Neuronal stem cell (in vitro differentiated cells): ENCODE measurements around the gene RUNX1.
A peak's percentile ranks its signal among the peaks of the same experiment; 100 is the strongest.

Experiments
- DNase-seq: peaks from one replicate; pipeline ENCODE4 v3.0.0-alpha.2; 2013; ENCODE audit warnings: low spot score
- H2AFZ ChIP-seq: one replicate; pipeline ENCODE4 v1.6.1; 2013; ENCODE audit warnings: mild to moderate bottlenecking, low read length, inconsistent platforms
- H2AK5ac ChIP-seq: 2 replicates; pipeline ENCODE4 v1.6.1; 2013; ENCODE audit warnings: low read depth, mild to moderate bottlenecking, inconsistent platforms, low read length, moderate library complexity, mixed read lengths
- H2BK120ac ChIP-seq: 2 replicates; pipeline ENCODE4 v1.6.1; 2013; ENCODE audit warnings: low read depth, mild to moderate bottlenecking, inconsistent platforms, low read length, moderate library complexity, mixed read lengths
- H2BK12ac ChIP-seq: one replicate; pipeline ENCODE4 v1.6.1; 2013; ENCODE audit warnings: low read length, inconsistent platforms
- H2BK15ac ChIP-seq: 2 replicates; pipeline ENCODE4 v1.6.1; 2013; ENCODE audit warnings: mild to moderate bottlenecking, low read length, inconsistent platforms, mixed read lengths
- H2BK5ac ChIP-seq: one replicate; pipeline ENCODE4 v1.6.1; 2013; ENCODE audit warnings: inconsistent platforms, mild to moderate bottlenecking, low read length, moderate library complexity
- H3K14ac ChIP-seq: one replicate; pipeline ENCODE4 v1.6.1; 2013; ENCODE audit warnings: low read length, inconsistent platforms
- H3K18ac ChIP-seq: 2 replicates; pipeline ENCODE4 v1.6.1; 2013; ENCODE audit warnings: low read length, inconsistent platforms
- H3K23ac ChIP-seq: 2 replicates; pipeline ENCODE4 v1.6.1; 2013; ENCODE audit warnings: low read depth, mild to moderate bottlenecking, mixed read lengths, low read length, inconsistent platforms; ENCODE audit not compliant: poor library complexity
- H3K27ac ChIP-seq: replicated peaks from 3 replicates; pipeline ENCODE4 v1.5.1; 2013; ENCODE audit warnings: low read length, inconsistent platforms
- H3K27me3 ChIP-seq, 3 experiments: 2 replicates each; pipeline ENCODE4 v1.6.1; 2013; ENCODE audit warnings: low read length in 3 of 3, mild to moderate bottlenecking in 2 of 3, inconsistent platforms in 1 of 3, low read depth in 1 of 3, mixed read lengths in 1 of 3, moderate library complexity in 1 of 3; ENCODE audit not compliant: control insufficient read depth in 3 of 3, insufficient read depth in 3 of 3
- H3K36me3 ChIP-seq, 2 donors: replicated peaks in 1 of 2; 2 replicates each; pipeline ENCODE4 v1.6.1; 2013; ENCODE audit warnings: low read length in 2 of 2; ENCODE audit not compliant: control insufficient read depth in 2 of 2, insufficient read depth in 2 of 2
- H3K4ac ChIP-seq: 2 replicates; pipeline ENCODE4 v1.6.1; 2013; ENCODE audit warnings: inconsistent platforms, mild to moderate bottlenecking, low read length, moderate library complexity
- H3K4me1 ChIP-seq, 2 donors: 1 replicate in 1 of 2; 2 replicates in 1 of 2; pipeline ENCODE4 v1.6.1; 2013; ENCODE audit warnings: low read length in 2 of 2, low read depth in 1 of 2; ENCODE audit not compliant: control insufficient read depth in 2 of 2, insufficient read depth in 1 of 2
- H3K4me2 ChIP-seq: one replicate; pipeline ENCODE4 v1.6.1; 2013; ENCODE audit warnings: mild to moderate bottlenecking, low read length, inconsistent platforms; ENCODE audit not compliant: insufficient read depth, poor library complexity, severe bottlenecking
- H3K4me3 ChIP-seq, 2 donors: 2 replicates each; pipeline ENCODE4 v1.5.1; 2013; ENCODE audit warnings: low read length in 2 of 2, mild to moderate bottlenecking in 2 of 2, inconsistent platforms in 1 of 2, moderate library complexity in 1 of 2
- H3K79me1 ChIP-seq: one replicate; pipeline ENCODE4 v1.6.1; 2013; ENCODE audit warnings: low read depth, mild to moderate bottlenecking, inconsistent platforms, low read length, moderate library complexity
- H3K9ac ChIP-seq: one replicate; pipeline ENCODE4 v1.6.1; 2013; ENCODE audit warnings: mild to moderate bottlenecking, low read depth, low read length, inconsistent platforms; ENCODE audit not compliant: poor library complexity
- H3K9me3 ChIP-seq, 2 donors: replicated peaks in 1 of 2; 2 replicates each; pipeline versions ENCODE3 to v1.6.1; 2013; ENCODE audit warnings: low read length in 2 of 2, mild to moderate bottlenecking in 2 of 2, inconsistent platforms in 1 of 2, low read depth in 1 of 2, mixed read lengths in 1 of 2, moderate library complexity in 1 of 2; ENCODE audit not compliant: control insufficient read depth in 2 of 2, insufficient read depth in 1 of 2
- H4K8ac ChIP-seq: one replicate; pipeline ENCODE4 v1.6.1; 2013; ENCODE audit warnings: low read depth, mild to moderate bottlenecking, inconsistent platforms, low read length, moderate library complexity
- H4K91ac ChIP-seq: one replicate; pipeline ENCODE4 v1.6.1; 2013; ENCODE audit warnings: low read length, low read depth, mild to moderate bottlenecking, inconsistent platforms; ENCODE audit not compliant: poor library complexity
- WGBS, 2 donors: extraction: QIAGEN DNeasy Blood & Tissue Kit; methylation state at CpG; one replicate each; pipeline ENCODE4 v1.1.7; 2013; ENCODE audit warnings: missing lambda C conversion rate in 2 of 2, mixed read lengths in 1 of 2; ENCODE audit not compliant: insufficient read length in 2 of 2, insufficient replicate concordance in 1 of 2; ENCODE audit errors: extremely low coverage in 2 of 2; 5-methylcytosine and 5-hydroxymethylcytosine counted together

RUNX1 gene

DNA sequence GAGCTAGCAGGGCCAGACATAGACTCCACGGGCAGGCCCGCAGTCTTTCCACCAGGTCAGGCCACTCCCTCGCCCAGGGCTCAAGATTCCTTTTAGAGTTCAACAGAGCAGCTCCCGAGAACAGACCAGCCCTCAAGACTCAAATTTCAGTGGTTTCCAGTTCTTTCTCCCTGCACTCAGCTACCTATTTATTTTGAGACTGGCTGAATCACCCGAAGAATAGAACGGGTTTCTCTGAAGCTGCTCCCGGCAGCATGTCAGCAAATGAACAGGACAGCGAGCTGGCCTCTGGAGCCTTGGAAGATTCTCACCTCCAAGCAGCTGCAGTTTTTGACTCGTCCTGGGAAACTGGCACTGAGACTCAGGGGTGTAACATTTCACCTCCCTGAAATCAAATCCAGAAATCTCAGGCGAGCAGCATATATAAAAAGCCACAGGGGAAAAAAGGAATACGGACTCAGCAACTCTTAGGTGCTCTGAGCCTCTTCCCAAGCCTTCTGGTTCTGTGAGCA, 202.4 kb downstream of the RUNX1 start:
- peak overlapping the region; percentile 61 for H2AFZ ChIP-seq
- H3K4ac ChIP-seq = no peak overlapping the region
- H3K79me1 ChIP-seq = no peaks in the 10 kb centered on the region
- H3K27ac ChIP-seq = peak overlapping the region; percentile 29
- H4K91ac ChIP-seq = no peak overlapping the region
- peak; percentile 8 for DNase-seq
- peaks cover 0 to 18% of the 10 kb centered on the region in 2 donors for H3K4me1 ChIP-seq
- H2AK5ac ChIP-seq = no peak overlapping the region
- H4K8ac ChIP-seq = no peak overlapping the region
- no peak overlapping the region for H2BK12ac ChIP-seq
- no peak overlapping the region for H3K4me3 ChIP-seq
- no peak overlapping the region for H3K23ac ChIP-seq
- WGBS, 2 donors = no CpG with 5 or more reads among the region's 11 CpGs
- H2BK15ac ChIP-seq = no peak overlapping the region
- no peak overlapping the region for H2BK5ac ChIP-seq
- no peaks in the 10 kb centered on the region for H3K27me3 ChIP-seq
- no peaks in the 10 kb centered on the region for H3K36me3 ChIP-seq
- no peak overlapping the region for H3K4me2 ChIP-seq
- H2BK120ac ChIP-seq = no peak overlapping the region
- no peak overlapping the region for H3K9ac ChIP-seq
- no peak overlapping the region for H3K14ac ChIP-seq
- no peaks in the 10 kb centered on the region for H3K9me3 ChIP-seq
- no peak overlapping the region for H3K18ac ChIP-seq

DNA sequence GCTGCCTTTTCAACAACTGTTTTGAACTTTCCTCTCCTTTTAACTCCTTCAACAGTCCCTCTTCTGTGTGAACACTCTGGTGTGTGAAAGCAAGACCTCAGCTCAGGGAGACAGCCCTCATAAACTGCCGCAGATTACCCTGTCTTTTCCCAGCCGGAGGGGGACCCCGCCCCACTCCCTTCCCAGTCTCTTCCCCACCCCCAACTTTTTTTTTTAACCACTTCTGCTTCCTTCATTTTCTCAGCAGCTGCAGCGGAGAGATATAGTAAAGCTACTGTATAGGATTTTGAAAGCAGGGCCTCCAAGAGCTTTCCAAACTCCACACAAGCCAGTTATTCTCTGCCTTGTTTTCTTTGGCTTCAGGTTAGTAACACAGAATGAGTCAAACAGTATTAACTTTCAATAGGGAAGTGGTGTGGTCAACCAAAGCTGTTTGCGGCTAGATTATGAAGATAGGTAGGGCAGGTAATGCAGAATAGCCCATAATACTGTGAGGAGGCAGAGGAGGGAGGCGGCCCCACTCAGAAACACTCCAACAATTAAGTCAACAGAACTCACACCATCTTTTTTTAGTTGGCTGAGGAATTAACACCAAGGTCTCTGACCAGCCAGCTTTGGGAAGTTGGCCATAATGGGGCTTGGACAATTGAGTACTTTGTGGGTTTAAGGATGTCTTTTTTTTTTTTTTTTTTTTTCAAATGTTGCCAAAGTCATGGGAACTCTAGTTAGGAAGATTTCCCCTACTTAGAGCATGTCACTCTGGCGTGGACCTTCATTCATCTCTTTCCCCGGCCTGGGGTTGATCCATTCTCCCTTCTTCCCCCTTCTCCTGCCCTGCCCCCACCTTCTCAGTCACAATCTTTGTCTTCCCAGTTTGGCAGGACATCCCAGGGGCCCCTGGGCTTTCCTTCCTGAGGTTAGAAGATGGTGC, 203.3 kb downstream of the RUNX1 start:
- Histone ChIP-seq H2AFZ (peak overlapping the region; percentile 61), H3K18ac (no peak overlapping the region), H2BK5ac (no peak overlapping the region), H3K27ac (peak overlapping the region; percentile 29), H4K8ac (no peak overlapping the region), H3K14ac (no peak overlapping the region), H3K4ac (no peak overlapping the region), H3K23ac (no peak overlapping the region), H3K79me1 (no peaks in the 10 kb centered on the region), H3K9ac (no peak overlapping the region), H2BK120ac (peak overlapping the region; percentile 12), H3K4me1 (peaks cover 0 to 18% of the 10 kb centered on the region in 2 donors), H2BK12ac (no peak overlapping the region), H3K36me3 (no peaks in the 10 kb centered on the region), H3K27me3 (no peaks in the 10 kb centered on the region), H4K91ac (no peak overlapping the region), H3K4me3 (no peak overlapping the region), H2AK5ac (no peak overlapping the region), H2BK15ac (no peak overlapping the region), H3K9me3 (no peaks in the 10 kb centered on the region), H3K4me2 (no peak overlapping the region)
- WGBS, 2 donors = no CpG with 5 or more reads among the region's 8 CpGs
- no peak for DNase-seq

DNA sequence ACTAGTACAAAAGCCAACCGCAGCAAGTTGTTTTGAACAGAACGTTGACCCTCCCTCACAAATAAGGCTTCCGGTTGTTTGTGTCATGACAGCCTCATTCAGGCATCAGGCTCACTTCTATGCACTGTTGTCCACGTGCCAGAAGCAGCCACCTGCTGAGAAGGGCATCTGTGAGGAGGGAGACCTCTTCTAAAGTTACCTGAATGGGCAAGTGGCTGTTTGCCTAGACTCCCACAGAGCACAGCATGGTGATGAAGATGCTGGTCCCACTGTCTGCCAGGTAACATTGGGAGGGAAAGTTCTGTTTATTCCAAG, 204.2 kb downstream of the RUNX1 start:
- Histone ChIP-seq H3K27me3 (no peaks in the 10 kb centered on the region), H3K4me3 (no peak overlapping the region), H3K36me3 (no peaks in the 10 kb centered on the region), H3K9ac (no peak overlapping the region), H3K4ac (no peak overlapping the region), H4K91ac (no peak overlapping the region), H3K4me2 (no peak overlapping the region), H3K18ac (peak overlapping the region; percentile 41), H3K14ac (no peak overlapping the region), H3K4me1 (peaks cover 0 to 18% of the 10 kb centered on the region in 2 donors), H2AFZ (no peak overlapping the region), H2BK12ac (no peak overlapping the region), H2BK120ac (no peak overlapping the region), H4K8ac (no peak overlapping the region), H3K9me3 (no peaks in the 10 kb centered on the region), H2BK15ac (no peak overlapping the region), H3K23ac (no peak overlapping the region), H3K27ac (no peak overlapping the region), H2BK5ac (no peak overlapping the region), H3K79me1 (no peaks in the 10 kb centered on the region), H2AK5ac (no peak overlapping the region)
- no CpG with 5 or more reads among the region's 4 CpGs for WGBS, 2 donors
- DNase-seq = no peak

DNA sequence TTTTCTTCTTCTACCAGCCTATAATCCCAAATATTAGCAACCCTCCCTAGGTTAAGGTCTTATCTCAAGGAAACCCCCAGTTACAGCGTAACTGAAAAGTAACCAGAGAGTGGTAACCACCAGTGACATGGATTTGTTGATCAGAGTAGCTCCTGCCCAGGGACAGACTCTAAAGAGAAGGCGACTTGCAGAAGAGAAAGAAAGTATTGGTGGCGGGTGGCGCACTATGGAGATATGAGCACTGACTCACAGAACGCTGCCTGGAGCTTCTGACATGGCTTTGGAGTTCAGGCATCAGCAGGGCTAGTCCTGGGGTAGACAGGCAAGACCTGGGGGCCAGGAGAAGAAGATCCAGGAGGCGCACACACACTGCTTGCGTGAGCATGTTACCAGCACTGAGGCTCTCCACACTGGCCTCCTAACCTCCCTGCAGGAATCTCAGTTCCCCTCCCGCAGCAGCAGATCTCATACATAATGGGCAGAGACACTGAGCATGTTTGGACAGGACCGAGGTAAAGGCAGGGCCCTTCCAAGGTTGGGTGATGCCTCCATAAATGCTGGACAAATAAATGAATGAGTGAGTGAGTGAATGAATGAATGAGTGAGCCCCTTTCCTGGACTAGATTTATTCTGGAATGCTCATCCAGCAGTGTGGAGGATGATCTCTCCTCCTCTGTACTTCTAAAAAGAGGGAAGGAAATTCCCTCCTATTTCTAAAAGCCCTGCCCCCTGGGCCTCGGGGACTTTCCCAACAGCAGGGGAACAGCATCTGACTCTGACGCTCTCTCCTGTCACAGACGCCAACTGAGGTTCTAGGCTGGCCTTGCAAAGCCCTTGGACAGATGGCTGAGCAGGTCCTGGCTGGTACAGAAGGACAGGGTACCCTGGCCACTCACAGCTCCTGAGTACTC, 204.8 kb downstream of the RUNX1 start:
- DNase-seq = no peak
- Histone ChIP-seq H3K18ac (peak overlapping the region; percentile 41), H2BK120ac (no peak overlapping the region), H3K4me1 (peaks cover 0 to 18% of the 10 kb centered on the region in 2 donors), H4K91ac (no peak overlapping the region), H2BK5ac (no peak overlapping the region), H2BK12ac (no peak overlapping the region), H3K23ac (peak overlapping the region; percentile 8), H2AFZ (no peak overlapping the region), H3K79me1 (no peaks in the 10 kb centered on the region), H4K8ac (no peak overlapping the region), H3K4me3 (no peak overlapping the region), H3K14ac (no peak overlapping the region), H3K4me2 (no peak overlapping the region), H3K27me3 (no peaks in the 10 kb centered on the region), H3K9ac (no peak overlapping the region), H3K9me3 (no peaks in the 10 kb centered on the region), H2BK15ac (no peak overlapping the region), H3K4ac (no peak overlapping the region), H3K36me3 (no peaks in the 10 kb centered on the region), H2AK5ac (no peak overlapping the region), H3K27ac (no peak overlapping the region)
- WGBS, 2 donors = no CpG with 5 or more reads among the region's 12 CpGs
